ENCODE data around the gene PCDHGA9. TPM values are rescaled to one million over a fixed set of nuclear protein-coding genes. Genes with fewer than 3 reads are reported as not detected.
"Not testable (repeated sequence)": the region's sequence is repeated elsewhere in the genome, so short reads cannot be mapped to it uniquely, and the experiment has no call there.

Gene PCDHGA9
- total and polyA plus RNA-seq, 9 of the 15 experiments (the other 6 are each of a cell fraction or from before 2014, with no cell fraction given), result 0.03 to 0.18 (median 0.11) TPM; not detected in 2

GRCh38 chr5:141387557-141388311 is 14.8 kb upstream of the PCDHGA9 start, which contains the start of gene PCDHGB4:
Gene PCDHGB4, plus strand, starts transcription at chr5:141387698. Its CDS starts 187 bp downstream, at chr5:141387885.
- H3K36me3 ChIP-seq (ENCODE audit: control insufficient read depth, insufficient read depth, low read length); H3K79me2 ChIP-seq (ENCODE audit: control insufficient read depth, insufficient read depth, low read length); H3K4me3 ChIP-seq; H3K9ac ChIP-seq (ENCODE audit: insufficient read depth in 1 of 2, low read depth in 2 of 2, low read length in 2 of 2); H3K9me1 ChIP-seq (ENCODE audit: control insufficient read depth, insufficient read depth, low read length); BruUV-seq (replicated peaks); intact Hi-C loops (cut with micrococcal nuclease); in situ Hi-C loops (cut with MboI); H3K9me3 ChIP-seq (replicated peaks; ENCODE audit: control insufficient read depth, insufficient read depth, low read depth, low read length); CTCF ChIA-PET (ENCODE audit: low intra/inter-chr PET ratio); H2AFZ ChIP-seq (ENCODE audit: low read depth, low read length); POLR2A ChIA-PET; H3K27ac ChIP-seq (ENCODE audit: extremely low read depth, low read depth, low read length); H4K20me1 ChIP-seq (replicated peaks; ENCODE audit: control insufficient read depth, insufficient read depth, low read length); H3K4me2 ChIP-seq (ENCODE audit: insufficient read depth, low read length): not testable (repeated sequence)
- ATAC-seq, result peak; percentile 81
- FAIRE-seq, result peak; percentile 66
- peak in 1 of 4 experiments; percentile 12 for DNase-seq (ENCODE audit: extremely low read depth in 1 of 4, low spot score in 3 of 4)
- H3K27me3 ChIP-seq (ENCODE audit: control insufficient read depth in 2 of 2, insufficient read depth in 2 of 2, low read length in 2 of 2), result peaks cover 6 to 35% of the 10 kb centered on the region in 2 experiments; a peak in 4 of 5 replicates
- TF ChIP-seq CTCF (IDR thresholded peaks at IDR 0.05 in 2 of 3, conservative IDR thresholded peaks at IDR 0.05 in 1 of 3; ENCODE audit: insufficient read depth in 2 of 3, low read depth in 1 of 3, low read length in 3 of 3), result peak; percentile 22 to 47 (median 42); a peak in 2 of 6 replicates
- peak; percentile 78 to 81 for TF ChIP-seq NRF1 (conservative IDR thresholded peaks at IDR 0.05 in 1 of 2, IDR thresholded peaks at IDR 0.05 in 1 of 2)
- peak; percentile 39; the same call in 1 of the 2 replicates for TF ChIP-seq ZBTB33 (CRISPR knock-in tag; IDR thresholded peaks at IDR 0.05)
- peak in 1 of 2 experiments; percentile 31; a peak in 1 of 4 replicates for TF ChIP-seq RAD21 (CRISPR knock-in tag; conservative IDR thresholded peaks at IDR 0.05 in 1 of 2, IDR thresholded peaks at IDR 0.05 in 1 of 2)
- peaks cover 0 to 12% of the 10 kb centered on the region in 2 experiments; a peak in 2 of 5 replicates for H3K4me1 ChIP-seq (replicated peaks in 1 of 2; ENCODE audit: control insufficient read depth in 2 of 2, insufficient read depth in 2 of 2, low read length in 2 of 2)
- 16% methylated on average over 15 of the region's 40 CpGs for WGBS (ENCODE audit: insufficient coverage, low coverage, missing lambda C conversion rate)
